ENCODE data around the gene KSR1. TPM values are rescaled to one million over a fixed set of nuclear protein-coding genes. Genes with fewer than 3 reads are reported as not detected.

KSR1 gene
- total and polyA plus RNA-seq, 11 donors = 6.1 to 31.1 (median 7.5) TPM

- TF ChIP-seq, protein P1, sequence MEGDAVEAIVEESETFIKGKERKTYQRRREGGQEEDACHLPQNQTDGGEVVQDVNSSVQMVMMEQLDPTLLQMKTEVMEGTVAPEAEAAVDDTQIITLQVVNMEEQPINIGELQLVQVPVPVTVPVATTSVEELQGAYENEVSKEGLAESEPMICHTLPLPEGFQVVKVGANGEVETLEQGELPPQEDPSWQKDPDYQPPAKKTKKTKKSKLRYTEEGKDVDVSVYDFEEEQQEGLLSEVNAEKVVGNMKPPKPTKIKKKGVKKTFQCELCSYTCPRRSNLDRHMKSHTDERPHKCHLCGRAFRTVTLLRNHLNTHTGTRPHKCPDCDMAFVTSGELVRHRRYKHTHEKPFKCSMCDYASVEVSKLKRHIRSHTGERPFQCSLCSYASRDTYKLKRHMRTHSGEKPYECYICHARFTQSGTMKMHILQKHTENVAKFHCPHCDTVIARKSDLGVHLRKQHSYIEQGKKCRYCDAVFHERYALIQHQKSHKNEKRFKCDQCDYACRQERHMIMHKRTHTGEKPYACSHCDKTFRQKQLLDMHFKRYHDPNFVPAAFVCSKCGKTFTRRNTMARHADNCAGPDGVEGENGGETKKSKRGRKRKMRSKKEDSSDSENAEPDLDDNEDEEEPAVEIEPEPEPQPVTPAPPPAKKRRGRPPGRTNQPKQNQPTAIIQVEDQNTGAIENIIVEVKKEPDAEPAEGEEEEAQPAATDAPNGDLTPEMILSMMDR (IDR thresholded peaks at IDR 0.05) = no peak
- no peak for TF ChIP-seq POLR2A (IDR thresholded peaks at IDR 0.05)
- intact Hi-C loops (cut with DNase I) = loop anchor here in 9 of 10 donors (5.0 to 10.0 kb wide), 14 partner anchors 33 to 225 kb away; no protein-coding TSS in a partner anchor
Measured at GRCh38 chr17:27459433-27459832, 3.2 kb downstream of the KSR1 start.

DNA sequence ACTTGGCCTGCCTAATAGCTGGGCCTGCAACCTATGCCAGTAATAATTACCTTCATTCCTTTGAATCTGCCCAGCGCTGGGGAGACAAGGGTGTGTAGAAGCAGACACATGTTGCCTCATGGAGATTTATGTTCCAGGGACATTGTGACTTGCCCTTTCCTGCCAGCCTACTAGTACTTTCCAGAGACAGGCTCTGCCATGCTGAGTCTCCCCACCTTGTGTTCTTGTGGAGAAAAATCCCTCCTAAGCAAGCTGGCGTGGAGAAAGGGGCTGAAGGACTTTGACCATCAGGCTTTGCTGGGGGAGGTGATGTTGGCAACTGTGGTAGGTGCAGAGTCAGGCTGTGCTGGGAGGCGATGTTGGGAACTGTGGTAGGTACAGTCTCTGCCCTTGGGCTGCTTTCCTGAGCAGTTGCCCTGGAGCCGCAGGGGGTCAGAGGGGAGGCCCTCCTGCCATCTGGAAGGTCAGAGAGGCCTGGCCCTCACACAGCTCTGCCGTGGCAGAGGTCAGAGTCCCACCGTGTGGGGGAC, 4.0 kb downstream of the KSR1 start:
- Histone ChIP-seq H3K9me3 (no peaks in the 10 kb centered on the region), H3K27me3 (no peaks in the 10 kb centered on the region), H3K36me3 (peaks cover 0 to 2% (median 0%) of the 10 kb centered on the region in 9 donors), H3K4me1 (peaks cover 0 to 66% (median 17%) of the 10 kb centered on the region in 12 donors), H3K27ac (no peak overlapping the region), H3K4me3 (no peak overlapping the region)
- WGBS, 4 donors = 76 to 80% (median 76%) methylated on average over 5 to 6 of the region's 6 CpGs
- TF ChIP-seq, protein P1 (IDR thresholded peaks at IDR 0.05) = no peak
- no peak for TF ChIP-seq POLR2A (IDR thresholded peaks at IDR 0.05)
- DNase-seq (no peak), ATAC-seq (no peak)
- intact Hi-C loops (cut with DNase I) = loop anchor here in 1 of 10 donors (10.0 kb wide), 1 partner anchor 55 kb away; no protein-coding TSS in a partner anchor

More at GRCh38 chr17:27459433-27459832, 3.2 kb downstream of the KSR1 start:
- Histone ChIP-seq H3K4me1 (peaks cover 0 to 66% (median 17%) of the 10 kb centered on the region in 12 donors), H3K4me3 (no peak overlapping the region), H3K36me3 (peaks cover 0 to 2% (median 0%) of the 10 kb centered on the region in 9 donors), H3K27ac (no peak overlapping the region), H3K9me3 (no peaks in the 10 kb centered on the region), H3K27me3 (no peaks in the 10 kb centered on the region)
- ATAC-seq (no peak), DNase-seq (no peak)
- 71 to 78% (median 77%) methylated on average over 6 to 7 of the region's 7 CpGs for WGBS, 4 donors

DNA sequence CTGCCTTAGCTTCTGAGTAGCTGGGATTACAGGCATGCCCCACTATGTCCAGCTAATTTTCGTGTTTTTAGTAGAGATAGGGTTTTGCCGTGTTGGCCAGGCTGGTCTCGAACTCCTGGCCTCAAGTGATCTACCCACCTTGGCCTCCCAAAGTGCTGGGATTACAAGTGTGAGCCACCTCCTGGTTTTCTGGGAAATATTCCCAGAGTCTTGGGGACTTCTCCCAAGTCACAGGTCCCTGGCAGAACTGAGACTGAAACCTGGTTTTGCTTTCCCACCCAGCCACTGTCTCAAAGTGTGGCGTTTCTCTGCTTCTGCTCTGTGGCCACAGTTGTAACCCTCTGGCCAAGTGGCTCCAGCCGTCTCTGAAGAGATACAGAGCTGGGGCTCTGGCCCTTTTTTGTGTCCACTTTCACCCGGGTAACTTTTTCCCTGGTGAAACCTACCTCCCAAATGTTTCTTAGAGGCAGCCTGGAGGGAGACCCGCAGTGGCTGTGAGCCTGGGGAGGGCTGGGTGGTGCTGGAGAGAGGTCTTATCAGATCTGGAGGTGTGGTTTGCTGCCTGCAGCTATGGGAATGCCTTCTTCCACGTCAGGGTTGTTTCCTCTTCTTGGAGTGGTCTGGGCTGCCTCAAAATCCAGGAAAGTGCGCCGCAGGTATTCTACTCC, 5.1 kb downstream of the KSR1 start:
- intact Hi-C loops (cut with DNase I) = loop anchor here in 1 of 10 donors (10.0 kb wide), 1 partner anchor 53 kb away; no protein-coding TSS in a partner anchor

More for the DNA sequence above, 5.1 kb downstream of the KSR1 start:
- Histone ChIP-seq H3K9me3 (no peaks in the 10 kb centered on the region), H3K4me1 (peaks cover 0 to 75% (median 19%) of the 10 kb centered on the region in 12 donors), H3K36me3 (peaks cover 0 to 2% (median 0%) of the 10 kb centered on the region in 9 donors), H3K27me3 (no peaks in the 10 kb centered on the region), H3K27ac (no peak overlapping the region), H3K4me3 (no peak overlapping the region)
- DNase-seq (no peak), ATAC-seq (peak in 2 of 4 donors; percentile 49 to 77)
- WGBS, 4 donors = 61 to 80% (median 70%) methylated on average over 10 of the region's 10 CpGs
- no peak for TF ChIP-seq POLR2A (IDR thresholded peaks at IDR 0.05)
- TF ChIP-seq, protein P1 (IDR thresholded peaks at IDR 0.05) = no peak
